NT2/D1 (cell line): Measurements from ENCODE around the gene TMEM132D.

Source experiments
- SUZ12 ChIP-seq: IDR thresholded peaks from 2 replicates; pipeline ENCODE4 v1.6.1; 2011; ENCODE audit not compliant: insufficient read length, insufficient read depth; ENCODE audit errors: extremely low read depth
- YY1 ChIP-seq: IDR thresholded peaks from 2 replicates; pipeline ENCODE4 v1.6.1; 2011; ENCODE audit not compliant: insufficient read length, insufficient read depth

GRCh38 chr12:129606239-129606638 lies 297.6 kb downstream of the TMEM132D start:
- TF ChIP-seq SUZ12 (no peak), YY1 (no peak)
